ENCODE results near the gene CEP135.
"Not testable (repeated sequence)": the region's sequence is repeated elsewhere in the genome, so short reads cannot be mapped to it uniquely, and the experiment has no call there.

Gene CEP135

DNA sequence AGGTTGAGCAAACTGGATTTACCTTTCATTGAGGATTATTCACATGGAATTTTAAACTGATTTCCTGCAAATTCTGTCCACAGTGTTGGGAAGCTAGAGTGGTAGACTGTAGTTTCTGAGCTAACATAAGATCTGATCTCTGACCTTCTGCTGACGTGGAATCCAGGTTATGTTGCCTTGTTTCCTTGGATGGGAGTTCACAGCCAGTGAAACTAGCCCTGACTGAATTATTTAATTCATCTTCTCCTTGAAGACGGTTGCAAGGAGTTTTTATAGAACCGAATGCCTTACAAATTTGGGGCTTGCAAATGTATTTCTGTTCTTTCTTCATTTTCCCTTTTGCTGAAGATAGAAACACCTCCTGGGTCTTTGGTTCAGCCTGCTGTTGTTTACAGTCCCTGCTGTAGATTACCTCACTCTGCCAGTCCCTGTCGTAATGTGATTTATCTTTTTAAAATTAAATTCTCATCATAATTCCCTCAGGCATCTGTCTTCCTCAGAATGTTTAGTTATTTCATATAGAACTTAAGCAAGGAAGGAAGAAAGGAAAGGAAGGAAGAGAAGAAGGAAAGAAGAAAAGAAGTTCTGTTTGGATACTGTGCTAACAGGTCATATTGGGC lies 113.9 kb downstream of the CEP135 start:
- Histone ChIP-seq H3K9ac (no peak overlapping the region), H3K79me2 (ENCODE audit: insufficient read depth, low read depth) (no peaks in the 10 kb centered on the region), H2AFZ (ENCODE audit: low read depth) (no peak overlapping the region), H3K27ac (no peak overlapping the region), H4K20me1 (ENCODE audit: insufficient read depth) (no peaks in the 10 kb centered on the region), H3K4me3 (IDR thresholded peaks at IDR 0.05; ENCODE audit: insufficient read depth, low read depth, low read length) (no peak overlapping the region), H3K4me1 (ENCODE audit: low read depth, poor library complexity, severe bottlenecking) (peaks cover 11% of the 10 kb centered on the region), H3K27me3 (ENCODE audit: insufficient read depth, low read depth) (no peaks in the 10 kb centered on the region), H3K36me3 (ENCODE audit: insufficient read depth) (no peaks in the 10 kb centered on the region), H3K4me2 (no peak overlapping the region)
- TF ChIP-seq, protein P1, sequence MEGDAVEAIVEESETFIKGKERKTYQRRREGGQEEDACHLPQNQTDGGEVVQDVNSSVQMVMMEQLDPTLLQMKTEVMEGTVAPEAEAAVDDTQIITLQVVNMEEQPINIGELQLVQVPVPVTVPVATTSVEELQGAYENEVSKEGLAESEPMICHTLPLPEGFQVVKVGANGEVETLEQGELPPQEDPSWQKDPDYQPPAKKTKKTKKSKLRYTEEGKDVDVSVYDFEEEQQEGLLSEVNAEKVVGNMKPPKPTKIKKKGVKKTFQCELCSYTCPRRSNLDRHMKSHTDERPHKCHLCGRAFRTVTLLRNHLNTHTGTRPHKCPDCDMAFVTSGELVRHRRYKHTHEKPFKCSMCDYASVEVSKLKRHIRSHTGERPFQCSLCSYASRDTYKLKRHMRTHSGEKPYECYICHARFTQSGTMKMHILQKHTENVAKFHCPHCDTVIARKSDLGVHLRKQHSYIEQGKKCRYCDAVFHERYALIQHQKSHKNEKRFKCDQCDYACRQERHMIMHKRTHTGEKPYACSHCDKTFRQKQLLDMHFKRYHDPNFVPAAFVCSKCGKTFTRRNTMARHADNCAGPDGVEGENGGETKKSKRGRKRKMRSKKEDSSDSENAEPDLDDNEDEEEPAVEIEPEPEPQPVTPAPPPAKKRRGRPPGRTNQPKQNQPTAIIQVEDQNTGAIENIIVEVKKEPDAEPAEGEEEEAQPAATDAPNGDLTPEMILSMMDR (conservative IDR thresholded peaks at IDR 0.05; ENCODE audit: low read depth, low read length) = no peak

DNA sequence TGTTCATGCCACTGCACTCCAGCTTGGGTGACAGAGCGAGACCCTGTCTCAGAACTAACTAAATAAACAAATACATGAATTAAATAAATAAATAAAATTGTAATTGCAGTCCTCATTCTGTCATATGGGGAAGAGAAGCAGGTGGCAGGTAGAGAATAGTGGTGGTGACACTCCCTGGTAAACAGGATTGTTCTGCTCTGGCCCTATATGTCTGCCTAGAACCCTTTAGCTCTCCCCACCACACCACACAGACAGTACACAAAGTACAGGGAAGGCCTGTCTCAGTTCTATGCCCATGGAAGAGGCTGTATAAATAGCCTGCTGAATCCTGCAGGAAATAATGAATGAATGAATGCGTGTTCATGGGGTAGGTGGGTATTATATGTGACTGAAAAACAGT lies 117.7 kb downstream of the CEP135 start:
- Histone ChIP-seq H3K4me3 (IDR thresholded peaks at IDR 0.05; ENCODE audit: insufficient read depth, low read depth, low read length) (no peak overlapping the region), H3K9ac (no peak overlapping the region), H3K79me2 (ENCODE audit: insufficient read depth, low read depth) (no peaks in the 10 kb centered on the region), H4K20me1 (ENCODE audit: insufficient read depth) (no peaks in the 10 kb centered on the region), H3K27ac (no peak overlapping the region), H3K27me3 (ENCODE audit: insufficient read depth, low read depth) (no peaks in the 10 kb centered on the region), H3K36me3 (ENCODE audit: insufficient read depth) (no peaks in the 10 kb centered on the region), H3K4me1 (ENCODE audit: low read depth, poor library complexity, severe bottlenecking) (peaks cover 11% of the 10 kb centered on the region), H3K4me2 (no peak overlapping the region), H2AFZ (ENCODE audit: low read depth) (no peak overlapping the region)
- TF ChIP-seq, protein P1 (conservative IDR thresholded peaks at IDR 0.05; ENCODE audit: low read depth, low read length) = no peak

DNA sequence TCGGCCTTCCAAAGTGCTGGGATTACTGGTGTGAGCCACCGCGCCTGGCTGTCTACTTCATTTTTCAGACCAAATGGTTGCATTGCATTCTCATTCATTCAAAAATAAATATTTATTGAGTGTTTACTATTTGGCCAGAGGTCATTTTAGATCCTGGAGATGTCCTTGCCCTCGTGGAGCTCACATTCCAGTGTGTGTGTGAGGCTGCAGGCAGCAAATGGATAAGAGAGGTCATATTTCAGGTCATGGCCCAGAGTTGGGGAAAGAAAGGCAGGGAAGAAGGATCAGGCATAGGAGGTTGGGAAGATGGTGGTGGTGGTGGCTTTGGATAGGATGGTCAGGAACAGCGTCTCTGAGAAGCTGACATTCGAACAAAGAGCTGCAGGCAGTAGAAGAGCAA lies 119.1 kb downstream of the CEP135 start:
- no peak overlapping the region for H3K9ac ChIP-seq
- H3K4me3 ChIP-seq (IDR thresholded peaks at IDR 0.05; ENCODE audit: insufficient read depth, low read depth, low read length) = no peak overlapping the region
- H3K79me2 ChIP-seq (ENCODE audit: insufficient read depth, low read depth) = no peaks in the 10 kb centered on the region
- H3K4me2 ChIP-seq = no peak overlapping the region
- no peaks in the 10 kb centered on the region for H3K36me3 ChIP-seq (ENCODE audit: insufficient read depth)
- peaks cover 11% of the 10 kb centered on the region for H3K4me1 ChIP-seq (ENCODE audit: low read depth, poor library complexity, severe bottlenecking)
- no peaks in the 10 kb centered on the region for H3K27me3 ChIP-seq (ENCODE audit: insufficient read depth, low read depth)
- no peak overlapping the region for H3K27ac ChIP-seq
- H4K20me1 ChIP-seq (ENCODE audit: insufficient read depth) = no peaks in the 10 kb centered on the region
- TF ChIP-seq, protein P1 (conservative IDR thresholded peaks at IDR 0.05; ENCODE audit: low read depth, low read length) = no peak
- no peak overlapping the region for H2AFZ ChIP-seq (ENCODE audit: low read depth)

DNA sequence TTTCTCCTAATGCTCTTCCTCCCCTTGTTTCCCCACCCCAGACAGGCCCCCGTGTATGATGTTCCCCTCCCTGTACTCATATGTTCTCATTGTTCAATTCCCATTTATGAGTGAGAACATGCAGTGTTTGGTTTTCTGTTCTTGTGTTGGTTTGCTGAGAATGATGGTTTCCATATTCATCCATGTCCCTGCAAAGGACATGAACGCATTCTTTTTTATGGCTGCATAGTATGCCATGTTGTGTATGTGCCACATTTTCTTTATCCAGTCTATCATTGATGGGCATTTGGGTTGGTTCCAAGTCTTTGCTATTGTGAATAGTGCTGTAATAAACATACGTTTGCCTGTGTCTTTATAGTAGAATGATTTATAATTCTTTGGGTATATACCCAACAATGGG lies 124.0 kb downstream of the CEP135 start:
- H3K79me2 ChIP-seq (ENCODE audit: insufficient read depth, low read depth); H3K4me1 ChIP-seq (ENCODE audit: low read depth, poor library complexity, severe bottlenecking); H3K4me3 ChIP-seq (IDR thresholded peaks at IDR 0.05; ENCODE audit: insufficient read depth, low read depth, low read length); H2AFZ ChIP-seq (ENCODE audit: low read depth); H3K4me2 ChIP-seq; H3K27ac ChIP-seq; H3K9ac ChIP-seq; H4K20me1 ChIP-seq (ENCODE audit: insufficient read depth); H3K27me3 ChIP-seq (ENCODE audit: insufficient read depth, low read depth); H3K36me3 ChIP-seq (ENCODE audit: insufficient read depth): not testable (repeated sequence)

DNA sequence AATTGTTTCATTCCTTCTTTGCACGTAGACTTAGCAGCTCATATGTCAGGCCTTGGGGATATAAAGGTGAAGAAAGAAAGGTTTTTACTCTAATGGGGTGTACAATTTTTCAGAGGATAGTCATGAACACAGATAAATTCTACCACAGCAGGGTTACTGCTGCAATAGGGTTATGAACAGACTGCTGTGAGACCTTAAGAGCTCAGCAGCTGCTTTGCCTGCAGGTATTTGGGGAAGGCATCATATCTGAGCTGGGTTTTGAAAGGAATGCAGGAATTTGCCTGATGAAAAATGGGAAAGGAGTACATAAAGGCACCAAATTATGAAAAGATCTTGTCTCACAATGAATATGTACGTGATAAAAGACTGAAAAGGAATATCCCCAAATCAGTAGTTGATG lies 128.9 kb downstream of the CEP135 start:
- Histone ChIP-seq H3K27ac (no peak overlapping the region), H3K4me2 (no peak overlapping the region), H3K4me1 (ENCODE audit: low read depth, poor library complexity, severe bottlenecking) (no peaks in the 10 kb centered on the region), H2AFZ (ENCODE audit: low read depth) (no peak overlapping the region), H3K9ac (no peak overlapping the region), H3K27me3 (ENCODE audit: insufficient read depth, low read depth) (no peaks in the 10 kb centered on the region), H3K79me2 (ENCODE audit: insufficient read depth, low read depth) (no peaks in the 10 kb centered on the region), H3K4me3 (IDR thresholded peaks at IDR 0.05; ENCODE audit: insufficient read depth, low read depth, low read length) (no peak overlapping the region), H4K20me1 (ENCODE audit: insufficient read depth) (no peaks in the 10 kb centered on the region), H3K36me3 (ENCODE audit: insufficient read depth) (no peaks in the 10 kb centered on the region)
- TF ChIP-seq, protein P1 (conservative IDR thresholded peaks at IDR 0.05; ENCODE audit: low read depth, low read length) = no peak
